ENCODE measurements around the gene ZFP30.
"Not testable (repeated sequence)": the region's sequence is repeated elsewhere in the genome, so short reads cannot be mapped to it uniquely, and the experiment has no call there.

ZFP30 gene
- total RNA-seq = 25.4 to 33.8 (median 32.9) reads per million in 4 experiments

- peak; percentile 62 for DNase-seq
Measured at GRCh38 chr19:37655301-37655688, at the start of gene ZFP30. Gene ZFP30 (minus strand): TSS chr19:37655465. CDS start chr19:37647822, 7,643 bp downstream.

GRCh38 chr19:37699057-37699456, 43.8 kb upstream of the ZFP30 start:
- DNase-seq = no peak

DNA sequence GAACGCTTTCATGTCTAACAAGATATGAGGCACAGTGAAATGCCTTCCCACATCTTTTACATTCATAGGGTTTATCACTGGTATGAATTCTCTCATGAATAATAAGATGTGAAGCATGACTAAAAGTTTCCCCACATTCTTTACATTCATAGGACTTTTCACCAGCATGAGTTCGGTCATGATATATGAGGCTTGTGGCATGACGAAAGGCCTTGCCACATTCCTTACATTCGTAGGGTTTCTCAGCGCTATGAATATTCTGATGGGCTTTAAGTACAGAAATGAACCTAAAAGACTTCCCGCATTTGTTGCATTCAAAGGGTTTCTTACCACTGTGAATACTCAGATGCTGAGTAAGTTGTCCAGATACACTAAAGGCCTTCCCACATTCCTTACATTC, 43.0 kb upstream of the ZFP30 start:
- no peak for DNase-seq

DNA sequence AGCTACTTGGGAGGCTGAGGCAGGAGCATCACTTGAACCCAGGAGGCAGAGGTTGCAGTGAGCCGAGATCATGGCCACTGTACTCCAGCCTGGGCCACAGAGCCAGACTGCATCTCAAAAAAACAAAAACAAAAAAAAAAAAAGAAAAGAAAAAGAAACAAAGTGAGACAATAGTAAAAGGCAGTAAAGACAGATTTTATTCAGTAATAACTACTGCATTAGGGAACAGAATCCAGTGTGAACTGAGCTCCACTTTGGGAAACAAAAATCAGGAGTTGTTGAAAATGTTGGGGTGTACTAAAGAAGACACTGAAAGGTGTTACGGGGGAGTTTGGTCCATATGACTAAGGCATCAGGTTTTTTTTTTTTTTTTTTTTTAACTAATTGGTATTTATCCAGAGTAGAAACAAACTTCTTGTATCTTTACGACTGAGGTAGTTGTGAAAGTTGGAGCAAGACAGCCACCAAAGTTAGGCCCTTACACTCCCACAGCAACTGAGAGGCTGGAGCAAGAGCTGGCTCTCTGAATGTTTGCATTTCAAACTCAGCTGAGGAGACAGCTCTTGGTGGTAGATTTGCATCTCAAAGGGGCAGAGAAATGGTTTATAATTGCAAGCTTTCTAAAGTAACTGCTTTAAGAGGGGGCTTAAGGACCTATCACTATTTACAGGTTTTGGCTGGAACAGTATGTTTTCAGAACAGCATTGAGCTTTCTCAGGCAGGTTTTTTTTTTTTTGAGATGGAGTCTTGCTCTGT, 40.1 kb upstream of the ZFP30 start:
- DNase-seq = no peak

GRCh38 chr19:37692956-37693620, 37.8 kb upstream of the ZFP30 start:
- no peak for DNase-seq

DNA sequence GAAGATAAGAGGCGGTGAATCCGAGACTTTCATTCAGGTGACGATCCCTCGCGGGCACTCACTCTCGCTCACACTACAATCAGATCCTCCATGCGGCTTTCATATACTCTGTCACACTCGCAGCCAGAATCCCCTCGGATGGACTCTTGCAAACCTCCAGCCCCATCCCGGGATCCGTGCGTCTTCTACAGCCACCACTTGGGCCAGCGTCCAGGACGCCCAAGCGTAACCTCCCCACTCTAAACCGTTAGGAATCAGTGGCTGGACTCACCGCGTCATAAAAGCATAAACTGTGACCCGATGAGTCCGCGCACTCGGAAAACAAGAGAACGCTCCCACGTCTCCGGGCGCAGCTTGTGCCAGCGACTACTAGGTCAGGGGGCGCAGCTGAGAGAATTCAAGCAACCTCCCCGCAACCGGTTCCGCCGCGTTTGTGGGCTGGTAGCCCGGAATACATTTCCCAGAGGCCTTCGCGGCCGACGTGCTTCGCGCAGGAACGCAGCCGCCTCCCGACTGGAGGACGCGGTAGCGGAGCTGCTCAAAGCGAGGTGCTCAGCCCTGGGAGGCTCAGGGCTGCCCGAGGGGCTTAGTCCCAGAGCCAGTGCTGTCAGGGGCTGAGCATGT, 36.7 kb upstream of the ZFP30 start:
- peak; percentile 56 for DNase-seq

- DNase-seq = no peak
Measured at GRCh38 chr19:37683520-37683919, 28.3 kb upstream of the ZFP30 start.

DNA sequence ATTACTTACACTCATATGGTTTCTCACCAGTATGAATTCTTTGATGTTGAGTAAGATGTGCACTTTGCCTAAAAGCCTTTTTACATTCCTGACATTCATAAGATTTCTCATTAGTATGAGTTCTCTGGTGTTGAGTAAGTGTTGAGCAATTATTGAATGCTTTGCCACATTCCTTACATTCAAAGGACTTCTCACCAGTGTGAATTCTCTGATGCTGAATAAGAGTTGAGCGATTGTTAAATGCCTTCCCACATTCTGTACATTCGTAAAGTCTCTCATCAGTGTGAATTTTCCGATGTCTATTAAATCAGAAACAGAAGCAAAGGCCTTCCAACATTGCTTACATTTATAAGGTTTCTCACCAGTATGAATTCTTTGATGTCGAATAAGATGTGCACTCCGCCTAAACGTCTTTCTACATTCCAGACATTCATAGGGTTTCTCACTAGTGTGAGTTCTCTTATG, 14.2 kb upstream of the ZFP30 start:
- DNase-seq = no peak

GRCh38 chr19:37657157-37657556, 1.9 kb upstream of the ZFP30 start:
- not testable (repeated sequence) for DNase-seq

GRCh38 chr19:37655689-37656371, 565 bp upstream of the ZFP30 start:
- peak; percentile 77 for DNase-seq

- no peak for DNase-seq
Measured at GRCh38 chr19:37654629-37655300, 500 bp downstream of the ZFP30 start.

DNA sequence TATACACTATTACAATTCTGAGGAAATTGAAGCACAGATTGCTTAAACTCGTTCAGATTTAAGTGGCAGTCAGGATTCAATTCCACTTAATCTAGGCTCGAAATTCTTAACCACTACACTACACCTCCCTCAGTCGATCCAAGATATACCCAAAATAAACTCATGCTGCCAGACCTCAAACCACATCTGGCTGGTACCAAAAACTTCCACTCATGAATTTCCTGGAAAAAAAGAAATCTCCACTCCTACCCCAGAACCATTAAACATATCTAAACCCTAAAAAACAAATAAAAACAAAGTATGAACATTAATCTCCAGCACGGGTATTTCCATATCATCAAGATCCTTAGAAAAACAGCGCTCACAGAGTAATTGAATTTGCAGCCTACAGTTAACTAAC, 1.1 kb downstream of the ZFP30 start:
- no peak for DNase-seq

DNA sequence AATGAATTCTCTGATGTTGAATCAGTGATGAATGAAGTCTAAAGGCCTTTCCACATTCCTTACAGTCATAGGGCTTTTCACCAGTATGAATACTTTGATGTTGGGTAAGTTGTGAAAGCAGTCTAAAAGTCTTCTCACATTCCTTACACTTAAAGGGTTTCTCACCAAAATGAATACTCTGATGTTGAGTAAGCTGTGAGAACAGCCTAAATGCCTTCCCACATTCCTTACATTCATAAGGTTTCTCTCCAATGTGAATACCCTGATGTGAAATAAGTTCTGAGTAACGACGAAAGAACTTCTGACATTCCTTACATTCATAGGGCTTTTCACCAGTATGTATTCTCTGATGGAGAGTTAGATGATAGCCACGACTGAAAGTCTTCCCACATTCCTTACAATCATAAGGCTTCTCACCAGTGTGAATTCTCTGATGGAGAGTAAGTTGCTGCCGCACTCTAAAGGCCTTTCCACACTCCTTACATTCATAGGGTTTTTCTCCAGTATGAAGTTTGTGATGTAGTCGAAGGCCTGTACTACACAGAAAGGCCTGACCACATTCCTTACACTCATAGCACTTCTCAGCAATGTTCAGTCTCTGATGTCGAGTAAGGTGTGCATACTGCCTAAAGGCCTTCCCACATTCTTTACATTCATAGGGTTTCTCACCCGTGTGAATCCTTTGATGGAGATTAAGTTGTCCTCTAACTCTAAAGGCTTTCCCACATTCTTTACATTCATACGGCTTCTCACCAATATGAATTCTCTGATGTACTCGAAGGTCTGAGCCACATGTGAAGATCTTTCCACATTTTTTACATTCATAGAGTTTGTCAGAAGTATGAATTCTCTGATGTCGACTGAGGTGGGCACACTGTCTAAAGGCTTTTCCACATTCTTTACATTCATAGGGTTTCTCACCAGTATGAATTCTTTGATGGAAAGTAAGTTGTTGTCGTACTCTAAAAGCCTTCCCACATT, 19.9 kb downstream of the ZFP30 start:
- no peak for DNase-seq

DNA sequence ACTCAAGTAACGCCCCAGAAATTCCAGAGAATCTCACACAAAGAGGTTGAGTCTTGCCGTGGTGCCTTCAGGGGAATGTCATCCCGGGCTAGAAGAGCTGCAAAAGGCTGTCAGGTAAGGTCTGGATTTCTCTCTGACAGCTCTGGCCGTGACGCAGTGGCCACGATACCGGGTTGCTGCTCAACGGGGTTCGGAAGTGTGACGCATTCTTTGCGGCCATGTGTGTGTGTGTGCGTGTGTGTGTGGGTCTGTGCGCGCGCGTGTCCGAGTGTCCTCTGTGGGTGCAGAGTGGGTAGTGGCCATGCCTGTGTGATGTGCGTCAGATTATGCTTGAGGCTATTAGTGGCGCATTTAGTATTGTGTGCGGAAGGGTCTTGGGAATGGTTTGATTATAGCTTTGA, 60.3 kb downstream of the ZFP30 start:
- DNase-seq = peak; percentile 43

DNA sequence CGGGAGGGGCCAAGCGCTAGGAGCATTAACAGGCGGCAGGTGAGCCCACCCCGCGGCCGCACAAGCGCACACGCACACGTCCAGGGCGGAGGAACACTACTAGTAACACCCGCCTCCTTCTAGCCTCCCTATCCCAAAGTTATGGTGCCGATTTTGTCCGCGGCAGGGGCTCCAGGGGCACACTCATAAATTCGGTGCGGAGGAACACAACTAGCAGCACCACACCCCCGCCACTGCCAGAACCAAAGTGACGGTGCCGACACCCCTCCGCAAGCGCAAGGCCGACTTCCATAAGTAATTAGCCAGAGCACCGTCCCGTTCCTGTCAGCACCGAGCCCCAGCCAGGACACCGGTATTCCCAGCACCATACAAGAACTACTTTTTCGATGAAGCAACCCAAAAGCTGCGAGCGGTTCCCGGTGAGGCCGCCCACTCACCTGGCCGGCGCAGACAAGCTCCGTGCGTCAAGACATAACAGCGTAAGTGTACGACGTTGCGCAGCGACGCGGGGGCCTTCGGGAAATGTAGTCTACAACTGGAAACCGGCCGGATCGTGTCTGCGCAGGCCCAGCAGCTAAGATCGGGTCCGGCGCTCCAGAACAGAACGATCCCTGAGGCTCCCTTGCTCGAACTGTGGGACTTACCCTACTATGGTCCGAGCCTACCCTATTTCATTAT, 60.8 kb downstream of the ZFP30 start, which contains the start of the genes ZNF540 and ZNF571:
ZNF540 (plus strand) TSS at position 573 of the 678 bp plus-strand sequence. CDS start 3,572 bp downstream, outside the sequence.
ZNF571 (minus strand) TSS at position 489 of the 678 bp plus-strand sequence. CDS start 8,116 bp downstream, outside the sequence.
- peak; percentile 83 for DNase-seq

DNA sequence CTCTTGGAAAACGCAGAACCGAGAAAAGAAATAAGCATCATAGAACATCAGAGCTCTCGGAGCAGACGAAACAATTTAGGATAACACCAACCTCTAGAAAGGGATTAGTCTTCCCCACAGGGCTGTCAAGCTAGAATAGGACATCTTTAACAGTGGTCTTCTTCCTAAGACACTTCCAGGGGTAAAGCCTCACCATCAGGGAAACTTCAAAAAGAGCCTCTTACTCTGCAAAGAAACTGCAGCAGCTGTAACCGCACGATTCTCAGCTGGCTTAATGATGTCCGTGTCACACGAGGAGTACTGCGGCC, 61.3 kb downstream of the ZFP30 start:
- DNase-seq = no peak

- DNase-seq = no peak
Measured at GRCh38 chr19:37583340-37583739, 71.9 kb downstream of the ZFP30 start.

GRCh38 chr19:37572203-37572602, 83.1 kb downstream of the ZFP30 start:
- no peak for DNase-seq

DNA sequence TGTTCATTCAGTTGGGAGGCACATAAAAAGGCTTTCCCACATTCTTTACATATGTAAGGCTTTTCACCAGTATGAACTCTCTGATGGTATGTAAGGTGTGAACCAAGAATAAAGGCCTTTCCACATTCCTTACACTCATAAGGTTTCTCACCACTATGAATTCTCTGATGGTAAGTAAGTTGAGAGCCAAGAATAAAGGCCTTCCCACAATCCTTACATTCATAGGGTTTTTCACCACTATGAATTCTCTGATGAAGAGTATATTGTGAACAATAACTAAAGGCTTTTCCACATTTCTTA, 89.9 kb downstream of the ZFP30 start:
- DNase-seq = no peak

GRCh38 chr19:37564624-37565369, 90.5 kb downstream of the ZFP30 start:
- DNase-seq = no peak
